Sigmoid colon (tissue), 4 donors: ENCODE data around the gene SUMO3.

ENCODE experiments used
- CTCF ChIP-seq, 4 experiments: fragments of 450-650 bp in 3 of 4; fragments of 200-600 bp in 1 of 4; IDR thresholded peaks; one replicate each; pipeline ENCODE4 v1.5.1; 2016 to 2019; ENCODE audit warnings: antibody characterized with exemption in 4 of 4, mild to moderate bottlenecking in 3 of 4, moderate library complexity in 2 of 4
- EP300 ChIP-seq, 4 donors: sonication (generic); formaldehyde crosslinking; IDR thresholded peaks; one replicate each; pipeline ENCODE4 v1.6.1; 2017; ENCODE audit warnings: antibody characterized with exemption in 4 of 4
- POLR2A ChIP-seq, 2 donors: fragments of 450-650 bp; IDR thresholded peaks; one replicate each; pipeline ENCODE4 v1.6.1; 2016; ENCODE audit warnings: antibody characterized with exemption in 2 of 2, mild to moderate bottlenecking in 2 of 2, moderate library complexity in 2 of 2
- POLR2AphosphoS5 ChIP-seq, 4 donors: sonication (generic); formaldehyde crosslinking; IDR thresholded peaks; one replicate each; pipeline ENCODE4 v1.6.1; 2017; ENCODE audit warnings: antibody characterized with exemption in 4 of 4

- TF ChIP-seq EP300 (IDR thresholded peaks at IDR 0.05) (no peak), POLR2AphosphoS5 (IDR thresholded peaks at IDR 0.05) (no peak), POLR2A (IDR thresholded peaks at IDR 0.05) (no peak), CTCF (IDR thresholded peaks at IDR 0.05) (no peak)
Measured at GRCh38 chr21:44855572-44855971, 37.7 kb upstream of the SUMO3 start.
